CD4-positive, alpha-beta T cell treated with Interleukin-21 for 1 hour (primary cell): ENCODE data around the gene OR5M11.
"Not testable (repeated sequence)": the region's sequence is repeated elsewhere in the genome, so short reads cannot be mapped to it uniquely, and the experiment has no call there.

Source experiments
- DNase-seq: peaks from one replicate; pipeline ENCODE4 v3.0.0-alpha.2; 2020

OR5M11 gene

GRCh38 chr11:56543157-56543556 lies at the start of gene OR5M11:
Gene OR5M11, minus strand, starts transcription at chr11:56543257. Its CDS starts 0 bp downstream, at chr11:56543257.
- DNase-seq: no peak

- not testable (repeated sequence) for DNase-seq
These were observed 49.1 kb upstream of the OR5M11 start for GRCh38 chr11:56592088-56592717.

- DNase-seq: no peak
These were observed 34.6 kb upstream of the OR5M11 start, which contains the start of gene OR5M10 for GRCh38 chr11:56577621-56578020. Gene OR5M10, minus strand, starts transcription at chr11:56577721. Its CDS starts 0 bp downstream, at chr11:56577721.

- DNase-seq: no peak
These were observed 15.5 kb upstream of the OR5M11 start for GRCh38 chr11:56558574-56558973.

- not testable (repeated sequence) for DNase-seq
These were observed 11.6 kb upstream of the OR5M11 start for GRCh38 chr11:56554691-56555090.

GRCh38 chr11:56545531-56545930 lies 2.5 kb upstream of the OR5M11 start:
- no peak for DNase-seq

GRCh38 chr11:56543739-56544138 lies 682 bp upstream of the OR5M11 start:
- no peak for DNase-seq

GRCh38 chr11:56533054-56533740 lies 9.9 kb downstream of the OR5M11 start:
- no peak for DNase-seq

- DNase-seq: no peak
These were observed 11.2 kb downstream of the OR5M11 start for GRCh38 chr11:56531856-56532255.

GRCh38 chr11:56522008-56522407 lies 21.0 kb downstream of the OR5M11 start:
- DNase-seq: no peak

- no peak for DNase-seq
These were observed 29.8 kb downstream of the OR5M11 start for GRCh38 chr11:56513280-56513679.

- no peak for DNase-seq
These were observed 33.6 kb downstream of the OR5M11 start for GRCh38 chr11:56509439-56509838.

- DNase-seq: no peak
These were observed 46.0 kb downstream of the OR5M11 start for GRCh38 chr11:56497010-56497409.

GRCh38 chr11:56495117-56495516 lies 47.9 kb downstream of the OR5M11 start:
- DNase-seq: no peak
